SK-N-SH (cell line): ENCODE results near the gene KANSL3. TPM values are rescaled to one million over a fixed set of nuclear protein-coding genes. Genes with fewer than 3 reads are reported as not detected.

Experiments used
- CTCF ChIA-PET: fragments of 300-600, 350-600 bp; formaldehyde crosslinking; extraction: SDS; loops from one replicate; lab custom pipeline; 2021; lab: Yijun Ruan, JAX
- POLR2A ChIA-PET: fragments of 350-600 bp; sonication (Branson Sonifier 250); formaldehyde crosslinking; extraction: SDS; loops from one replicate; lab custom pipeline; 2020; ENCODE audit warnings: antibody characterized with exemption, inconsistent platforms; lab: Yijun Ruan, JAX
- DNase-seq: peaks from one replicate; pipeline ENCODE4 v3.0.0; 2012
- H2AFZ ChIP-seq: fragments of 200-600 bp; sonication (generic); 2 replicates; pipeline ENCODE4 v1.8.1; 2016; ENCODE audit warnings: antibody characterized with exemption, mild to moderate bottlenecking, low read depth
- H3F3A ChIP-seq: fragments of 200-600 bp; sonication (generic); replicated peaks from 2 replicates; pipeline ENCODE3; 2016; ENCODE audit warnings: antibody characterized with exemption, mild to moderate bottlenecking; ENCODE audit not compliant: insufficient read depth
- H3K27ac ChIP-seq, 2 experiments: fragments of 200-500 bp in 1 of 2; fragments of 200-600 bp in 1 of 2; sonication (Bioruptor generic) in 1 of 2; sonication (generic), shearing (Covaris generic) in 1 of 2; 2 replicates each; pipeline versions ENCODE4 v1.5.1 to v1.6.1; 2014 to 2016; ENCODE audit warnings: low read depth in 2 of 2, inconsistent platforms in 1 of 2, low read length in 1 of 2, mild to moderate bottlenecking in 1 of 2, mixed read lengths in 1 of 2
- H3K27me3 ChIP-seq: fragments of 200-600 bp; sonication (generic), shearing (Covaris generic); 2 replicates; pipeline ENCODE4 v1.6.1; 2016; ENCODE audit warnings: mixed run types; ENCODE audit not compliant: insufficient read depth
- H3K36me3 ChIP-seq, 2 experiments: fragments of 200-500 bp in 1 of 2; fragments of 200-600 bp in 1 of 2; sonication (Bioruptor generic) in 1 of 2; sonication (generic) in 1 of 2; replicated peaks in 1 of 2; 2 replicates each; pipeline versions ENCODE3 to v1.5.1; 2014 to 2016; ENCODE audit warnings: low read length in 1 of 2, mild to moderate bottlenecking in 1 of 2; ENCODE audit not compliant: insufficient read depth in 2 of 2, control insufficient read depth in 1 of 2
- H3K4me1 ChIP-seq, 2 experiments: fragments of 200-500 bp in 1 of 2; fragments of 200-600 bp in 1 of 2; sonication (Bioruptor generic) in 1 of 2; sonication (generic), shearing (Covaris generic) in 1 of 2; 2 replicates each; pipeline versions ENCODE4 v1.5.1 to v1.6.1; 2014 to 2016; ENCODE audit warnings: low read depth in 1 of 2, low read length in 1 of 2, mixed run types in 1 of 2; ENCODE audit not compliant: insufficient read depth in 2 of 2, control insufficient read depth in 1 of 2
- H3K4me2 ChIP-seq: fragments of 200-600 bp; sonication (generic), shearing (Covaris generic); 2 replicates; pipeline ENCODE4 v1.6.1; 2017; ENCODE audit warnings: mixed run types
- H3K4me3 ChIP-seq, 2 experiments: fragments of 200-500 bp in 1 of 2; fragments of 200-600 bp in 1 of 2; sonication (Bioruptor generic) in 1 of 2; sonication (generic), shearing (Covaris generic) in 1 of 2; 2 replicates each; pipeline versions ENCODE4 v1.5.1 to v1.8.1; 2014 to 2016; ENCODE audit warnings: low read depth in 2 of 2, inconsistent platforms in 1 of 2, low read length in 1 of 2, mild to moderate bottlenecking in 1 of 2, mixed read lengths in 1 of 2, moderate library complexity in 1 of 2
- H3K79me2 ChIP-seq: fragments of 200-600 bp; sonication (generic); 2 replicates; pipeline ENCODE4 v1.8.1; 2017; ENCODE audit warnings: mild to moderate bottlenecking; ENCODE audit not compliant: insufficient read depth
- H3K9ac ChIP-seq: fragments of 200-600 bp; sonication (generic); 2 replicates; pipeline ENCODE4 v1.6.1; 2017; ENCODE audit warnings: mixed run types
- H3K9me2 ChIP-seq: fragments of 200-600 bp; sonication (generic); 2 replicates; pipeline ENCODE4 v1.6.1; 2017; ENCODE audit warnings: mixed run types
- H3K9me3 ChIP-seq: fragments of 200-600 bp; sonication (generic); 2 replicates; pipeline ENCODE4 v1.6.1; 2017; ENCODE audit warnings: mixed run types, mild to moderate bottlenecking, moderate library complexity
- H4K20me1 ChIP-seq: fragments of 200-600 bp; sonication (generic); 2 replicates; pipeline ENCODE4 v1.6.1; 2017; ENCODE audit warnings: mild to moderate bottlenecking, mixed run types; ENCODE audit not compliant: insufficient read depth
- CHD2 ChIP-seq: fragments of 150-350 bp; IDR thresholded peaks from 2 replicates; pipeline ENCODE4 v1.6.1; 2018; ENCODE audit warnings: low read length; ENCODE audit not compliant: partially characterized antibody
- FOSL2 ChIP-seq: IDR thresholded peaks from 2 replicates; pipeline ENCODE4 v1.4.0; 2012; ENCODE audit warnings: low read depth, mild to moderate bottlenecking, moderate library complexity, borderline replicate concordance
- GABPA ChIP-seq: IDR thresholded peaks from 2 replicates; pipeline ENCODE4 v1.4.0; 2012; ENCODE audit warnings: low read depth, mild to moderate bottlenecking
- GATA2 ChIP-seq: sonication (generic); formaldehyde crosslinking; IDR thresholded peaks from 2 replicates; pipeline ENCODE4 v1.5.0; 2020; ENCODE audit warnings: mild to moderate bottlenecking, missing genetic modification reagents
- MEF2A ChIP-seq: IDR thresholded peaks from 2 replicates; pipeline ENCODE4 v1.4.0; 2012; ENCODE audit warnings: low read depth, borderline replicate concordance
- RAD21 ChIP-seq: IDR thresholded peaks from 2 replicates; pipeline ENCODE4 v1.6.1; 2012; ENCODE audit warnings: mild to moderate bottlenecking, low read length
- RCOR1 ChIP-seq: fragments of 150-350 bp; IDR thresholded peaks from 2 replicates; pipeline ENCODE4 v1.6.1; 2017; ENCODE audit warnings: antibody characterized with exemption, low read length
- RXRA ChIP-seq: IDR thresholded peaks from 2 replicates; pipeline ENCODE4 v1.4.0; 2012; ENCODE audit warnings: low read depth, mild to moderate bottlenecking, borderline replicate concordance
- SIN3A ChIP-seq: IDR thresholded peaks from 2 replicates; pipeline ENCODE4 v1.6.1; 2012; ENCODE audit warnings: low read depth, mild to moderate bottlenecking, low read length, moderate library complexity, borderline replicate concordance
- TEAD4 ChIP-seq: IDR thresholded peaks from 2 replicates; pipeline ENCODE4 v1.4.0; 2012; ENCODE audit warnings: mild to moderate bottlenecking, borderline replicate concordance; ENCODE audit not compliant: insufficient read depth
- WGBS: methylation state at CpG from one replicate; pipeline ENCODE4 v1.1.6; 2017; ENCODE audit warnings: low lambda C conversion rate; 5-methylcytosine and 5-hydroxymethylcytosine counted together
- polyA plus RNA-seq, 3 experiments: library from polyadenylated mRNA; depleted of rRNA; stranded (reverse); fragments of >200 nt; gene quantifications; 2 replicates each; pipeline ENCODE4 v1.2.3, GENCODE V29; 2012
- TF ChIP-seq, protein P1 (sequence below): IDR thresholded peaks from 2 replicates; pipeline ENCODE4 v1.6.1; 2012; ENCODE audit warnings: mild to moderate bottlenecking, low read depth, low read length, moderate library complexity
- TF ChIP-seq, protein P2 (sequence below): fragments of 200-600 bp; sonication (generic); IDR thresholded peaks from 2 replicates; pipeline ENCODE4 v1.6.1; 2017; ENCODE audit warnings: antibody characterized with exemption, mild to moderate bottlenecking, moderate library complexity

Gene KANSL3
- polyA plus RNA-seq, 1 of the 3 experiments (the other 2 are of a cell fraction) = 10.7 TPM

DNA sequence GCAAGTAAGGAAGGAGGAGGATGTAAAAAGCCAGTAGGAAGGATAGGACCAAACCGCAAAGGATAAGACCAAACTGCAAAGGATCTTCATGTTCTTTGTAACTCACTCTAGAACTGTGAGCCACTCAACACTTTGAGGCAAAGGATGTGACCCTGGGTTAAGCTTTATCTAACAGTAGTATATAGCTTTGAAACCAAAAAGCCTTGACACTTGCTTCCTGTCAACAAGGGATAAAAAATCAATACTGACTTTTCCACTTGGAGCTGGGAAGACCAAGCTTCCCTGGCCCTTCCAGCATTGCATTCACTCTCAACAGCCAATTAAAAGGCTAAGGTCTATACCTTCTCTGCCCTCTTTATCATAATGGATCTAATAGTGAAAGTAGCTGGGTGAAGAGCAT, 22.0 kb downstream of the KANSL3 start (continued):
- TF ChIP-seq, protein P1, sequence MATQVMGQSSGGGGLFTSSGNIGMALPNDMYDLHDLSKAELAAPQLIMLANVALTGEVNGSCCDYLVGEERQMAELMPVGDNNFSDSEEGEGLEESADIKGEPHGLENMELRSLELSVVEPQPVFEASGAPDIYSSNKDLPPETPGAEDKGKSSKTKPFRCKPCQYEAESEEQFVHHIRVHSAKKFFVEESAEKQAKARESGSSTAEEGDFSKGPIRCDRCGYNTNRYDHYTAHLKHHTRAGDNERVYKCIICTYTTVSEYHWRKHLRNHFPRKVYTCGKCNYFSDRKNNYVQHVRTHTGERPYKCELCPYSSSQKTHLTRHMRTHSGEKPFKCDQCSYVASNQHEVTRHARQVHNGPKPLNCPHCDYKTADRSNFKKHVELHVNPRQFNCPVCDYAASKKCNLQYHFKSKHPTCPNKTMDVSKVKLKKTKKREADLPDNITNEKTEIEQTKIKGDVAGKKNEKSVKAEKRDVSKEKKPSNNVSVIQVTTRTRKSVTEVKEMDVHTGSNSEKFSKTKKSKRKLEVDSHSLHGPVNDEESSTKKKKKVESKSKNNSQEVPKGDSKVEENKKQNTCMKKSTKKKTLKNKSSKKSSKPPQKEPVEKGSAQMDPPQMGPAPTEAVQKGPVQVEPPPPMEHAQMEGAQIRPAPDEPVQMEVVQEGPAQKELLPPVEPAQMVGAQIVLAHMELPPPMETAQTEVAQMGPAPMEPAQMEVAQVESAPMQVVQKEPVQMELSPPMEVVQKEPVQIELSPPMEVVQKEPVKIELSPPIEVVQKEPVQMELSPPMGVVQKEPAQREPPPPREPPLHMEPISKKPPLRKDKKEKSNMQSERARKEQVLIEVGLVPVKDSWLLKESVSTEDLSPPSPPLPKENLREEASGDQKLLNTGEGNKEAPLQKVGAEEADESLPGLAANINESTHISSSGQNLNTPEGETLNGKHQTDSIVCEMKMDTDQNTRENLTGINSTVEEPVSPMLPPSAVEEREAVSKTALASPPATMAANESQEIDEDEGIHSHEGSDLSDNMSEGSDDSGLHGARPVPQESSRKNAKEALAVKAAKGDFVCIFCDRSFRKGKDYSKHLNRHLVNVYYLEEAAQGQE = no peak
- TF ChIP-seq GATA2 (CRISPR knock-in tag) = no peak
- TF ChIP-seq RXRA = no peak
- TF ChIP-seq RCOR1 = no peak
- no peak for TF ChIP-seq CHD2
- no peak for TF ChIP-seq TEAD4

DNA sequence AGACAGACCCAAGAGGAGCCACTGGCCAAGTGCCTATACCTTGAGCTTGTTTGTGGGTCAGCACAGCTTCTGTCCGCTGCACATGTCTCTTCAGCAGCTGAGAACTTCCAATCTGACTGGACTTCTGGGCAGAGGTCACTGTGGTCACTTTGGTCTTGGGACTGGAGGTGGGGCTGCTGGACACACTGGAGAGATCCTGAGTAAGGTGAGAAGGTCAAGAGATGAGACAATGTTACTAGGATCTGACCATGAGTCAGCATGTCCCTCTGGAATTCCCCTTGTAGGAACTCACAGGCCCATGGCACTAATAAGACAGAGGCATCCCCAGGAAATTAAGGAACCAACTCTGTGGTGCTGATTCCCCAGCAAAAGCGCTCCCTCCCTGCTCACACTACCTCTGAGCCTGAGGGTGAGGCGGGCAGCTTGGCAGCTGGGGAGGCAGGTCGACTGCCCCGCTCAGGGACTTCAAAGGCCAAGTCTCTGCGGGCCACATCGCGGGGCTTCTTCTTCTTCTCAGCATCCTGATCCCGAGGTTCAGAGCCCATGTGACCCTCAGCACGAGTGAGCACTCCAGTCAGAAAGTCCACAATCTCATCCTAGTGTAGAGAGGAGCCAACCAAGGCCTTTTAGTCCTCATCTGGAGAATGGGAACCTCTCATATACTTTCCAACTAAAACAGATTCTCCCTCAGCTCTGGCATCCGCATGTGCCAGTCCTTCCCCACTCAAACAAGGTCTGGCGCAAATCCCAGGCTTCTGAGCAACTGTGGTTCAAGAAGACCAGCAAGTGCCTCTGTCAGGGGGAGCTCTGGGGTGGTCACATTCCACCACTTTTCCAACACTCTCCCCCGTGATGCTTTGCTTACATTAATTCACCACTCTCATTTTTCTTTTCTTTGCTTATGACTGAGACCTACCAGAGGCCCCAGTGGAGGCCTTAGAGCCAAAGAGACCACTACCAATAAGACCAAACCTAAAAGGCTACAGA, 29.4 kb downstream of the KANSL3 start:
- TF ChIP-seq GABPA (no peak), RAD21 (no peak), SIN3A (no peak), MEF2A (no peak), TEAD4 (no peak), RXRA (0 out of 2 replicates have a peak, but pooled peaks have one; percentile 21), FOSL2 (0 out of 2 replicates have a peak, but pooled peaks have one; percentile 13)
- TF ChIP-seq, protein P2, sequence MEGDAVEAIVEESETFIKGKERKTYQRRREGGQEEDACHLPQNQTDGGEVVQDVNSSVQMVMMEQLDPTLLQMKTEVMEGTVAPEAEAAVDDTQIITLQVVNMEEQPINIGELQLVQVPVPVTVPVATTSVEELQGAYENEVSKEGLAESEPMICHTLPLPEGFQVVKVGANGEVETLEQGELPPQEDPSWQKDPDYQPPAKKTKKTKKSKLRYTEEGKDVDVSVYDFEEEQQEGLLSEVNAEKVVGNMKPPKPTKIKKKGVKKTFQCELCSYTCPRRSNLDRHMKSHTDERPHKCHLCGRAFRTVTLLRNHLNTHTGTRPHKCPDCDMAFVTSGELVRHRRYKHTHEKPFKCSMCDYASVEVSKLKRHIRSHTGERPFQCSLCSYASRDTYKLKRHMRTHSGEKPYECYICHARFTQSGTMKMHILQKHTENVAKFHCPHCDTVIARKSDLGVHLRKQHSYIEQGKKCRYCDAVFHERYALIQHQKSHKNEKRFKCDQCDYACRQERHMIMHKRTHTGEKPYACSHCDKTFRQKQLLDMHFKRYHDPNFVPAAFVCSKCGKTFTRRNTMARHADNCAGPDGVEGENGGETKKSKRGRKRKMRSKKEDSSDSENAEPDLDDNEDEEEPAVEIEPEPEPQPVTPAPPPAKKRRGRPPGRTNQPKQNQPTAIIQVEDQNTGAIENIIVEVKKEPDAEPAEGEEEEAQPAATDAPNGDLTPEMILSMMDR = no peak
- Histone ChIP-seq H3K4me3 (no peak overlapping the region), H3K4me1 (peaks cover 0 to 3% of the 10 kb centered on the region in 2 experiments; a peak in 1 of 4 replicates), H3K9me2 (no peaks in the 10 kb centered on the region), H3K9me3 (no peaks in the 10 kb centered on the region), H3K27ac (no peak overlapping the region; a peak in 1 of 4 replicates), H4K20me1 (no peaks in the 10 kb centered on the region), H2AFZ (no peak overlapping the region), H3K79me2 (no peaks in the 10 kb centered on the region), H3F3A (no peaks in the 10 kb centered on the region), H3K9ac (no peak overlapping the region), H3K36me3 (peaks cover 75 to 95% of the 10 kb centered on the region in 2 experiments), H3K4me2 (no peak overlapping the region), H3K27me3 (no peaks in the 10 kb centered on the region)
- POLR2A ChIA-PET = no interaction called here
- DNase-seq = no peak
- 85% methylated on average over 6 of the region's 13 CpGs for WGBS
- CTCF ChIA-PET = interaction anchor here (0.5 to 2.0 kb wide), 2 partner anchors 18 to 407 kb away, joined by 3 to 5 read pairs; no protein-coding TSS in a partner anchor
